GM12878 (cell line): ENCODE results near the gene ETV3L. TPM values are rescaled to one million over a fixed set of nuclear protein-coding genes. Genes with fewer than 3 reads are reported as not detected.

Experiments used
- ATF2 ChIP-seq: IDR thresholded peaks from 2 replicates; pipeline ENCODE4 v1.6.1; 2012; ENCODE audit warnings: low read length, inconsistent platforms
- CHD2 ChIP-seq: IDR thresholded peaks from 2 replicates; pipeline ENCODE4 v1.6.1; 2011; ENCODE audit warnings: low read depth, low read length, improper control_type of control experiment, borderline replicate concordance
- CTCF ChIP-seq, 3 experiments: IDR thresholded peaks in 2 of 3; conservative IDR thresholded peaks in 1 of 3; 2 replicates each; pipeline ENCODE4 v1.5.1; 2011; ENCODE audit warnings: low read depth in 3 of 3, low read length in 3 of 3, mild to moderate bottlenecking in 3 of 3, control low read depth in 2 of 3, moderate library complexity in 2 of 3, inconsistent platforms in 1 of 3, mixed read lengths in 1 of 3; ENCODE audit not compliant: control insufficient read depth in 2 of 3, insufficient read depth in 1 of 3; ENCODE audit errors: extremely low read depth in 1 of 3
- HDGF ChIP-seq: fragments of 450-650 bp; IDR thresholded peaks from 2 replicates; pipeline ENCODE4 v1.6.1; 2016; ENCODE audit warnings: antibody characterized with exemption
- NR2C2 ChIP-seq: IDR thresholded peaks from 2 replicates; pipeline ENCODE4 v1.6.1; 2011; ENCODE audit warnings: borderline replicate concordance, low read depth; ENCODE audit not compliant: control insufficient read depth, insufficient read length
- PAX5 ChIP-seq: IDR thresholded peaks from 2 replicates; pipeline ENCODE4 v1.6.1; 2011; ENCODE audit warnings: low read depth, low read length, borderline replicate concordance
- ZBTB11 ChIP-seq: fragments of 450-650 bp; formaldehyde crosslinking; IDR thresholded peaks from 2 replicates; pipeline ENCODE4 v1.5.0; 2022; ENCODE audit warnings: mild to moderate bottlenecking, missing genetic modification characterization
- ZNF384 ChIP-seq: IDR thresholded peaks from 2 replicates; pipeline ENCODE4 v1.6.1; 2012; ENCODE audit warnings: low read depth, mild to moderate bottlenecking, low read length, improper control_type of control experiment, borderline replicate concordance
- polyA plus RNA-seq, 11 experiments: library from polyadenylated mRNA; depleted of rRNA in 4 of 11; unstranded in 6 of 11; stranded (reverse) in 5 of 11; fragments of >200 nt; fragmentation: Nextera tagmentation in 4 of 11; fragmentation: Illumina TruSeq in 1 of 11; extraction: Ambion mirVana in 4 of 11; extraction: Trizol in 1 of 11; gene quantifications; 1 replicate in 1 of 11; 2 replicates in 10 of 11; pipeline versions ENCODE4 v1.2.1 to v1.2.3, GENCODE V29; 2011 to 2016; ENCODE audit warnings: inconsistent platforms in 2 of 11, missing spikeins in 2 of 11, low read depth in 1 of 11
- total RNA-seq, 4 experiments: library from RNA; depleted of rRNA in 3 of 4; stranded (reverse); fragments of >200 nt in 3 of 4; fragmentation: Illumina TruSeq in 1 of 4; extraction: Trizol in 1 of 4; gene quantifications; 2 replicates each; pipeline versions ENCODE4 v1.2.1 to v1.2.3, GENCODE V29; 2013 to 2021
- TF ChIP-seq, protein P1 (sequence below): fragments of 450-650 bp; IDR thresholded peaks from 2 replicates; pipeline ENCODE4 v1.6.1; 2016; ENCODE audit warnings: mild to moderate bottlenecking, moderate library complexity, borderline replicate concordance

ETV3L gene
- total and polyA plus RNA-seq, 10 of the 15 experiments (the other 5 are each of a cell fraction or from before 2014, with no cell fraction given): 0.03 to 1.3 (median 0.44) TPM

DNA sequence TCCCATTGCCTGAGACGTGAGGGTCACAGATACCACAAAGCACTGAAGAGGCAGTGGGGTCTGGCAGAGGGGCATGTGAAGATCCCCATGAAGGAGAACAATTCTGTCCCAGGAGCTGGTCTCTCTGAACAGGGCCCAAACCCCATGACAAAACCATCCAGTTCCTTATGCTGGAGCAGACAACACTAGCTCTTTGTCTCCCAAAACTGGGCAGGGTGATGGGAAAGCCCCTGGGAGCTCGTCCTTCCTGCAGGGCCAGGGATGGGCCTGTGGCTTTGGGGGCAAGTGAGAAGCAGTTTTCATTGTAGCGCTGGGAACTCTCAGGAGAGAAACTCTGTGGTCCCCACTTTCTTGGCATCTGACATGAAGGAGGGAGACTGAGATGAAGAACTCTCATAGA, 8.8 kb downstream of the ETV3L start (continued):
- TF ChIP-seq ZBTB11: no peak
- no peak for TF ChIP-seq HDGF
- no peak for TF ChIP-seq CTCF (IDR thresholded peaks at IDR 0.05 in 2 of 3, conservative IDR thresholded peaks at IDR 0.05 in 1 of 3; ENCODE audit: control insufficient read depth in 2 of 3, extremely low read depth in 1 of 3, insufficient read depth in 1 of 3, low read depth in 3 of 3, low read length in 3 of 3)
- no peak for TF ChIP-seq PAX5
- TF ChIP-seq, protein P1, sequence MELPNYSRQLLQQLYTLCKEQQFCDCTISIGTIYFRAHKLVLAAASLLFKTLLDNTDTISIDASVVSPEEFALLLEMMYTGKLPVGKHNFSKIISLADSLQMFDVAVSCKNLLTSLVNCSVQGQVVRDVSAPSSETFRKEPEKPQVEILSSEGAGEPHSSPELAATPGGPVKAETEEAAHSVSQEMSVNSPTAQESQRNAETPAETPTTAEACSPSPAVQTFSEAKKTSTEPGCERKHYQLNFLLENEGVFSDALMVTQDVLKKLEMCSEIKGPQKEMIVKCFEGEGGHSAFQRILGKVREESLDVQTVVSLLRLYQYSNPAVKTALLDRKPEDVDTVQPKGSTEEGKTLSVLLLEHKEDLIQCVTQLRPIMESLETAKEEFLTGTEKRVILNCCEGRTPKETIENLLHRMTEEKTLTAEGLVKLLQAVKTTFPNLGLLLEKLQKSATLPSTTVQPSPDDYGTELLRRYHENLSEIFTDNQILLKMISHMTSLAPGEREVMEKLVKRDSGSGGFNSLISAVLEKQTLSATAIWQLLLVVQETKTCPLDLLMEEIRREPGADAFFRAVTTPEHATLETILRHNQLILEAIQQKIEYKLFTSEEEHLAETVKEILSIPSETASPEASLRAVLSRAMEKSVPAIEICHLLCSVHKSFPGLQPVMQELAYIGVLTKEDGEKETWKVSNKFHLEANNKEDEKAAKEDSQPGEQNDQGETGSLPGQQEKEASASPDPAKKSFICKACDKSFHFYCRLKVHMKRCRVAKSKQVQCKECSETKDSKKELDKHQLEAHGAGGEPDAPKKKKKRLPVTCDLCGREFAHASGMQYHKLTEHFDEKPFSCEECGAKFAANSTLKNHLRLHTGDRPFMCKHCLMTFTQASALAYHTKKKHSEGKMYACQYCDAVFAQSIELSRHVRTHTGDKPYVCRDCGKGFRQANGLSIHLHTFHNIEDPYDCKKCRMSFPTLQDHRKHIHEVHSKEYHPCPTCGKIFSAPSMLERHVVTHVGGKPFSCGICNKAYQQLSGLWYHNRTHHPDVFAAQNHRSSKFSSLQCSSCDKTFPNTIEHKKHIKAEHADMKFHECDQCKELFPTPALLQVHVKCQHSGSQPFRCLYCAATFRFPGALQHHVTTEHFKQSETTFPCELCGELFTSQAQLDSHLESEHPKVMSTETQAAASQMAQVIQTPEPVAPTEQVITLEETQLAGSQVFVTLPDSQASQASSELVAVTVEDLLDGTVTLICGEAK: no peak
- TF ChIP-seq ZNF384: no peak
- TF ChIP-seq ATF2: no peak
- TF ChIP-seq NR2C2: no peak
- no peak for TF ChIP-seq CHD2
- TF ChIP-seq, all 136 proteins: peak for 0
